ENCODE data around the gene MRPL14.
A peak's percentile ranks its signal among the peaks of the same experiment; 100 is the strongest.

Gene MRPL14

DNA sequence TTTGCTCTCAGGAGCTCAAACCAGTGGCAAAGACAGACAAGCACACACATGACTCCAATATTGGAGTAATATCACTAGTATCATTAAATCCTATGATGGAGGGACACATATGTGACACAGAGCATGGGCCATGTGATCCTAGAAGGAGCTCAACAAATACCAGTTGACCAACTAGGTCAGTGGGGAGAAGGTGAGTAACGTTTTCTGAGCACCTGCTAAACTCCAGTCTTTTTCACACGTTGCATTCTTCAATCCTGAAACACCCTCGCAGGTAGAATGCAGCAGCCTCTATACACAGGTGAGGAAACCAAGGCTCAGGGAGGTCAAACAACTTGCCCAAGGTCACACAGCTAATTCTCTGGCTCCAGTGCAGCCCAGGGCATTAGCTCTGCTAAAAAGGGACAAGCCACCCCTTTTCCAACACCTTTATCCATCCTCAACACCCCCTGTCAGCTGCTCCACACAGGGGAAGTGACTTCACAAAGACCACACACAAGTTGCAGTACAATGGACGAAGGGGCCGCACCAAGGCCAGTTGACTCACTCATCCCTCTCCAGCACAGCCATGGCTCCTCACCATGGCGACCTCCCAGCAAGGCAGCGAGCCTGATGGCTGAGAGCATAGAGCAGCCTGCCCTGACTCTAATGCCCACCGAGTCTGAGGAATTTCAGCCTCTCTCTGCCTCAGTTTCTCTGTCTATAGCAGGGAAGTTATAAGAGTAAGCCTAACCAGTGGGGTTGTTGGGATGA is 35.8 kb upstream of the MRPL14 start:
- Histone ChIP-seq H3K36me3 (ENCODE audit: control insufficient read depth, insufficient read depth, low read length) (no peaks in the 10 kb centered on the region), H3K27ac (ENCODE audit: low read depth, low read length) (no peak overlapping the region), H3K27me3 (ENCODE audit: control insufficient read depth, insufficient read depth, low read length) (no peaks in the 10 kb centered on the region), H3K4me3 (ENCODE audit: low read depth, low read length) (no peak overlapping the region), H3K4me1 (ENCODE audit: control insufficient read depth, insufficient read depth, low read length) (peaks cover 14% of the 10 kb centered on the region), H3K9ac (ENCODE audit: low read depth, low read length) (no peak overlapping the region), H3K9me3 (ENCODE audit: control insufficient read depth, insufficient read depth, low read length) (no peaks in the 10 kb centered on the region)

DNA sequence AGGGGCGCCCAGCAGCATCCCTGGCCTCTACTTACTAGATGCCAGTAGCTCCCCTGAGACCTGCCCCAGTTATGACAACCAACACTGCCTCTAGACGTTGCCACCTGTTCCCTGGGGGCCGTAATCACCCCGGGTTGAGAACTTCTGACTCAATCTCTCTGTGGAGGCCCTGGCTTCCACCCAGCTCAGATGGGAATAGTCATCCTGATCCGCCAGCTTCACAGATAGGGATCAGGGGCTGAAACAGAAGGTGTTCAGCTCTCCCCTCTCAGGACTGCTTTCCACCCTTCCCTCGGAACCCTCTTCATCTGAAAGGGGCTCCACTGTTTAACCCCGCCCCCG is 34.7 kb upstream of the MRPL14 start:
- Histone ChIP-seq H3K4me1 (ENCODE audit: control insufficient read depth, insufficient read depth, low read length) (peaks cover 13% of the 10 kb centered on the region), H3K36me3 (ENCODE audit: control insufficient read depth, insufficient read depth, low read length) (no peaks in the 10 kb centered on the region), H3K9ac (ENCODE audit: low read depth, low read length) (no peak overlapping the region), H3K9me3 (ENCODE audit: control insufficient read depth, insufficient read depth, low read length) (no peaks in the 10 kb centered on the region), H3K27ac (ENCODE audit: low read depth, low read length) (no peak overlapping the region), H3K27me3 (ENCODE audit: control insufficient read depth, insufficient read depth, low read length) (no peaks in the 10 kb centered on the region), H3K4me3 (ENCODE audit: low read depth, low read length) (no peak overlapping the region)

DNA sequence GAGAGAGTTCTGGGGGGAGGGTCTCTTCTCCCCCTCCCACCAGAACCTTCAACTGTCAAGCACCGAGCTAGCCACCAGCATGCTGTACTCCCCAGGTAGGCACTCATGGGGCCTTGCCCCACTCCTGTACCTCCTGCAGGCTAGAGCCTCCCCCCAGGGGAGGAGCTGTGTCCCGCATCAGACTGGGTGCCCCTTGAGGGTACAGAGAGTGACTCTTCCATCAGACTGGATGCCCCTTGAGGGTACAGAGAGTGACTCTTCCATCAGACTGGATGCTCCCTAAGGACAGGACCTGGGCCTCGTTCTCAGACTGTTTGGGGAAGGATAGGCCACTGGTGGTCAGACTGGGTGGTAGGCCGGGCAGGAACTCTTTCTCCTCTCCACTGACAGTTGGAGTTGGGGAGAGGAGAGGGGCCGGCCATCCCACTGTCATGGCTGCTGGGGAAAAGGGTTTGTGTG is 31.5 kb upstream of the MRPL14 start, which contains the start of gene CAPN11:
Gene CAPN11 (plus strand): TSS at position 51 of the 459 bp plus-strand sequence. CDS start 29 bp downstream, at position 80.
- no peaks in the 10 kb centered on the region for H3K36me3 ChIP-seq (ENCODE audit: control insufficient read depth, insufficient read depth, low read length)
- peaks cover 7% of the 10 kb centered on the region; the same call in 1 of the 2 replicates for H3K4me1 ChIP-seq (ENCODE audit: control insufficient read depth, insufficient read depth, low read length)
- H3K27ac ChIP-seq (ENCODE audit: low read depth, low read length), result no peak within 1 kb of the TSS
- no peaks in the 10 kb centered on the region for H3K27me3 ChIP-seq (ENCODE audit: control insufficient read depth, insufficient read depth, low read length)
- H3K9ac ChIP-seq (ENCODE audit: low read depth, low read length), result no peak within 1 kb of the TSS
- no peak within 1 kb of the TSS for H3K4me3 ChIP-seq (ENCODE audit: low read depth, low read length)
- no peaks in the 10 kb centered on the region for H3K9me3 ChIP-seq (ENCODE audit: control insufficient read depth, insufficient read depth, low read length)

DNA sequence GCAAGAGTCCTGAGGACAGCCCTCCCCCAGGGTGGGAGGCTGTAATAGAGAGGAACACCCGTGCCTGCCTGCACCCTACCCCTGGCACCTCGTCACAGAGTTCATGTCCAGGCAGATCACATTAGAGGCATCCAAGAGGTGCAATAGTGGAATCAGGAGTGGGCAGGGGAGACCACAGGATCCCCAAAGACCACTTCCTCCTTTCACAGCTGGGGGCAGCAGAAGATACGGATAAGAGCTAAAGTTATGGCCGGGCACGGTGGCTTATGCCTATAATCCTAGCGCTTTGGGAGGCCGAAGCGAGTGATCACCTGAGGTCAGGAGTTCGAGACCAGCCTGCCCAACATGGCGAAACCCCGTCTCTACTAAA is 29.9 kb upstream of the MRPL14 start:
- Histone ChIP-seq H3K27ac (ENCODE audit: low read depth, low read length) (no peak overlapping the region), H3K4me1 (ENCODE audit: control insufficient read depth, insufficient read depth, low read length) (peaks cover 7% of the 10 kb centered on the region; the same call in 1 of the 2 replicates), H3K9me3 (ENCODE audit: control insufficient read depth, insufficient read depth, low read length) (no peaks in the 10 kb centered on the region), H3K27me3 (ENCODE audit: control insufficient read depth, insufficient read depth, low read length) (no peaks in the 10 kb centered on the region), H3K36me3 (ENCODE audit: control insufficient read depth, insufficient read depth, low read length) (peaks cover 5% of the 10 kb centered on the region; the same call in 1 of the 2 replicates), H3K9ac (ENCODE audit: low read depth, low read length) (no peak overlapping the region), H3K4me3 (ENCODE audit: low read depth, low read length) (no peak overlapping the region)

DNA sequence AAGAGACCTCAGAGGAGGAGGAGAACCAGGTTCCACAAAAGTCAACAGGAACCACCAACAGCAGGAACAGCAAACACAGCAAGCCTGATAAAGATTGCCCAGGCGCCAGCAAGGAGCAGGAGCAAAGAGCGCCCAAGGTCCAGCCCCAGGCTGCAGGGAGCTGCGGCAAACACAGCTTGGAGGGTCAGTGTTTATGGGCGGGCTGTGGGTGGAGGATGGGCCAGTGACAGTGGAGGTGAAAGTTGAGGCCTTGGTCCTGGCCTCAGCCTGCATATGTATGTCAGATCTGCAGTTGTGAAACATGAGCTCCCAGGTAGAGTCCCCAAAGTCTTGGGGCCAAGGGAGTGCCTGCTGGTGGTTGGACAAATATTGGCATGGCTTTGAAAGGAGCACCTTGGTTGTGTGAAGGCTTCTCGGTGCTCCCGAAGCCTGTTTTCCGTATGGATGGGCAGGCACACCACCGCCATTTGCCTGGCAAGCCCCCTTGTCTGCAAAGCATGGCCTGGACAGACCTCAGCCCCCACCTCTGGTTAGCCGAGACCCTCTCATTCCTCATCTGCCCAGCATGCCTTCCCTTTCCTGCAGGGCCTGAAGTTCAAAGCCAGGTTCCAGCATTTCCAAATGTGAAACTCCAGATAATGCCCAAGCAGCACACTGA is 29.4 kb upstream of the MRPL14 start:
- Histone ChIP-seq H3K27ac (ENCODE audit: low read depth, low read length) (peak overlapping the region; percentile 51), H3K4me3 (ENCODE audit: low read depth, low read length) (no peak overlapping the region), H3K27me3 (ENCODE audit: control insufficient read depth, insufficient read depth, low read length) (no peaks in the 10 kb centered on the region), H3K36me3 (ENCODE audit: control insufficient read depth, insufficient read depth, low read length) (peaks cover 5% of the 10 kb centered on the region; the same call in 1 of the 2 replicates), H3K9ac (ENCODE audit: low read depth, low read length) (no peak overlapping the region), H3K9me3 (ENCODE audit: control insufficient read depth, insufficient read depth, low read length) (no peaks in the 10 kb centered on the region), H3K4me1 (ENCODE audit: control insufficient read depth, insufficient read depth, low read length) (peaks cover 7% of the 10 kb centered on the region; the same call in 1 of the 2 replicates)

DNA sequence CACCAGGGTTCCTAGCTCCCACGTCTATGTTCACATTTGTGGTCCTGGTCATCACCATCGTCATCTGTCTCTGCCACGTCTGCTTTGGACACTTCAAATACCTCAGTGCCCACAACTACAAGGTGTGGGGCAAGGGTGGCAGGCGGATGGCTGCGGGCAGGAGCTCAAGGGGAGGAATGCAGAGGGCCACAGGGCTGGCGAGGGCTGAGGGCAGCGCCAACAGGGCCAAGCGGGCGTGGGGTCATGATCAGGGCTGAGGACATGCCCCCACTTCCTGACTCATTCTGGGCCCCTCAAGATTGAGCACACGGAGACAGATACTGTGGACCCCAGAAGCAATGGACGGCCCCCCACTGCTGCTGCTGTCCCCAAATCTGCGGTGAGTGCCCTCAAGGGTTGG is 26.8 kb upstream of the MRPL14 start:
- Histone ChIP-seq H3K36me3 (ENCODE audit: control insufficient read depth, insufficient read depth, low read length) (peaks cover 18% of the 10 kb centered on the region), H3K9me3 (ENCODE audit: control insufficient read depth, insufficient read depth, low read length) (no peaks in the 10 kb centered on the region), H3K4me3 (ENCODE audit: low read depth, low read length) (no peak overlapping the region), H3K27ac (ENCODE audit: low read depth, low read length) (no peak overlapping the region), H3K9ac (ENCODE audit: low read depth, low read length) (no peak overlapping the region), H3K4me1 (ENCODE audit: control insufficient read depth, insufficient read depth, low read length) (peaks cover 7% of the 10 kb centered on the region; the same call in 1 of the 2 replicates), H3K27me3 (ENCODE audit: control insufficient read depth, insufficient read depth, low read length) (no peaks in the 10 kb centered on the region)

DNA sequence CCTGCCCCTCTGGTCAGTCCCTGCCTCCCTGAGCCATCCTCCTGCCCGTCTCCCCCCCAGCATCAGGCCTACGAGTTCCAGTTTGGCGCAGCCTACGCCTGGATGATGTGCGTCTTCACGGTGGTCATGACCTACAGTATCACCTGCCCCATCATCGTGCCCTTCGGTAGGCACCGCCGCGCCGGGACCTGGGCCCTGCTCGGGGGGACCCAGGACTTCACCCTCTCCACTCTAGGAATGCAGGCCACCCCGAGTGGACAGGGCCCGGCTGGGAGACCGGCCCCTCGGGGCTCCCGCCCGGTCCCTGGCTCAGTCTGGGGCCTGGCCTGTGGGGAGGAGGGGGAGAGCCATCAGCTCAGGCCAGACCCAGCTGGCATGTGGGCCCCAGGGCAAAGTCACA is 25.3 kb upstream of the MRPL14 start:
- Histone ChIP-seq H3K4me1 (ENCODE audit: control insufficient read depth, insufficient read depth, low read length) (peaks cover 7% of the 10 kb centered on the region; the same call in 1 of the 2 replicates), H3K9me3 (ENCODE audit: control insufficient read depth, insufficient read depth, low read length) (no peaks in the 10 kb centered on the region), H3K27ac (ENCODE audit: low read depth, low read length) (no peak overlapping the region), H3K4me3 (ENCODE audit: low read depth, low read length) (no peak overlapping the region), H3K9ac (ENCODE audit: low read depth, low read length) (no peak overlapping the region), H3K27me3 (ENCODE audit: control insufficient read depth, insufficient read depth, low read length) (no peaks in the 10 kb centered on the region), H3K36me3 (ENCODE audit: control insufficient read depth, insufficient read depth, low read length) (peaks cover 33% of the 10 kb centered on the region)

DNA sequence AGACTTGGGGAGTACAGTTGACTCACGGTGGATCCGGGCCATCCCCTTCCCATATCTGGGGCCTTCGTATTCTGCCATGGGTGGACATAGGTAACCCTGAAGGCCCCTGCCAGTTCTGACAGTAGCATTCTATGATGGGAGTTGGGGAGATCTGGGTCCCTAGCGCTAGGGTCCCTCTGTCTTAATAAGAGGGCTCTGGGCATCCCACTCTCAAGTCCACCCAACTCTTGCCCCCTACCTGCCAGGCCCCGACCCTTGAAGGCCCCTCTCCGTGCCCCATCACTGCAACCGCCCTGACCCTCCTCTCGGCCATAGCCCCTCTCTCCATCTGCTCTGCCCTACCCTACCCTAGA is 24.8 kb upstream of the MRPL14 start:
- Histone ChIP-seq H3K4me1 (ENCODE audit: control insufficient read depth, insufficient read depth, low read length) (peaks cover 7% of the 10 kb centered on the region; the same call in 1 of the 2 replicates), H3K27me3 (ENCODE audit: control insufficient read depth, insufficient read depth, low read length) (no peaks in the 10 kb centered on the region), H3K9ac (ENCODE audit: low read depth, low read length) (no peak overlapping the region), H3K36me3 (ENCODE audit: control insufficient read depth, insufficient read depth, low read length) (peaks cover 37% of the 10 kb centered on the region), H3K9me3 (ENCODE audit: control insufficient read depth, insufficient read depth, low read length) (no peaks in the 10 kb centered on the region), H3K4me3 (ENCODE audit: low read depth, low read length) (no peak overlapping the region), H3K27ac (ENCODE audit: low read depth, low read length) (no peak overlapping the region)

DNA sequence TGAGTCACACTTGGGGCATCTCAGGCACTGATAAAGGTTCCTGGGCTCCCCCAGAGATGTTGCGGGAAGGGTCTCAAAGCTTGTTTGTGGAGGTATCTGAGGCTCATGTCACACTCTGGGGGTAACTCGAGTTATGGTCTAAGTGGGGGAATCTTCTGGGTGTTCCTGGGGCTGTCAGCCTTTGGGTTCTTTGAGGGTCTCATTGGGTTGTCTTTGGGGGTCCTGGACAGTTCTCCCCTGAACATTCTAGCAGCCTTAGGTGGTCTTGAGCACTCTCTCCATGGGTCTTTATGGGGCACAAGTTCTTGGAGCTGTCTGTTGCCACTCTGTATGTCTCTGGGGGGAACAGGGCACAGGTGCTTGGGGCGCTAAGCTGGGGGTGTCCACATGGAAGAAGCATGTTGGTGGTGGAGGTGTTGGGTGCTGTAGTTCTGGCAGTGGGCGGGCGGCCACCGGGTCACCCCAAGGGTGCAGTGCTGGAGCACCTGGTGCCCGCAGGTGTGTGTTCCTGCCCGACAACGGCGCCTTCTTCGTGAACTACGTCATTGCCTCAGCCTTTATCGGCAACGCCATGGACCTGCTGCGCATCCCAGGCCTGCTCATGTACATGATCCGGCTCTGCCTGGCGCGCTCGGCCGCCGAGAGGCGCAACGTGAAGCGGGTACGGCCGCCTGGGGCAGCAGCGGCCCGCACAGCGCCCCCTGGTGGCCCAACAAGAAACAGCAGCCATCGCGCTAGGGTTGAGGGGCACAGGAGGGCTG is 24.3 kb upstream of the MRPL14 start:
- Histone ChIP-seq H3K4me1 (ENCODE audit: control insufficient read depth, insufficient read depth, low read length) (peaks cover 2% of the 10 kb centered on the region; the same call in 1 of the 2 replicates), H3K27me3 (ENCODE audit: control insufficient read depth, insufficient read depth, low read length) (no peaks in the 10 kb centered on the region), H3K36me3 (ENCODE audit: control insufficient read depth, insufficient read depth, low read length) (peaks cover 42% of the 10 kb centered on the region), H3K27ac (ENCODE audit: low read depth, low read length) (no peak overlapping the region), H3K4me3 (ENCODE audit: low read depth, low read length) (no peak overlapping the region), H3K9ac (ENCODE audit: low read depth, low read length) (no peak overlapping the region), H3K9me3 (ENCODE audit: control insufficient read depth, insufficient read depth, low read length) (no peaks in the 10 kb centered on the region)

DNA sequence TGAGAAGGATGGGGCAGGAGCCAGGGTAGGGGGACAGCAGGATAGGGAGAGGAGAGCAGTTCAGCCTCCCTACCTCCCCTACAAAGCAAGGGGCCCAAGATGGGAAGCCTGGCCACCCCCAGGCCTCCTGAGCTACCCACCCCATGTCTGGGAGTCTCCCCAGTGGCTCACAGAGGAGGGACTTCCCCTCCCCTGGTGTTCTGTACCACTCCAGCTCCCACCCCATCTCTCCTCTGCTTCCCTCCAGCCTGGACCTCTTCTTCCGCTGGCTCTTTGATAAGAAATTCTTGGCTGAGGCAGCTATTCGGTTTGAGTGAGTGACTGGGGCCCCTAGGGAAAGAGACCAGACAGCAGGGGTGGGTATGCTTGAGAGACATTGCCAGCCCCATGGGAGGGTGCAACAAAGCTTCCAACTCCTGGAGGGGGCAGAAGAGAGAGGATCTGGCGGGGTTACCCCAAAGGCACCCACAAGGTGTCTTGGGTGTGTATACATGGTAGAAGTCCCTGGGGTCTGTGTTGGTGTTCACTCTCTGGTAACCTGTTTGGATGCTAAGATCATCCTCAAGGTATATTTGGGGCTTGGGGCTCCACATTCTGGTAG is 23.2 kb upstream of the MRPL14 start:
- peaks cover 49% of the 10 kb centered on the region for H3K36me3 ChIP-seq (ENCODE audit: control insufficient read depth, insufficient read depth, low read length)

More for the DNA sequence above, 23.2 kb upstream of the MRPL14 start:
- H3K9ac ChIP-seq (ENCODE audit: low read depth, low read length), result no peak overlapping the region
- no peaks in the 10 kb centered on the region for H3K4me1 ChIP-seq (ENCODE audit: control insufficient read depth, insufficient read depth, low read length)
- H3K4me3 ChIP-seq (ENCODE audit: low read depth, low read length), result no peak overlapping the region
- no peaks in the 10 kb centered on the region for H3K9me3 ChIP-seq (ENCODE audit: control insufficient read depth, insufficient read depth, low read length)
- no peaks in the 10 kb centered on the region for H3K27me3 ChIP-seq (ENCODE audit: control insufficient read depth, insufficient read depth, low read length)
- H3K27ac ChIP-seq (ENCODE audit: low read depth, low read length), result no peak overlapping the region
